Mucosa of descending colon (tissue), 3 donors: ENCODE measurements around the gene PNPLA3. TPM values are rescaled to one million over a fixed set of nuclear protein-coding genes. Genes with fewer than 3 reads are reported as not detected.

Experiments
- ATAC-seq: fragments of 200-7000 bp; cut with Tn5 transposase; one replicate; pipeline ENCODE4 v1.9.1; 2020; ENCODE audit warnings: mild to moderate bottlenecking, moderate library complexity
- DNase-seq, 3 donors: peaks; one replicate each; pipeline ENCODE4 v3.0.0-alpha.2; 2020
- H3K36me3 ChIP-seq: fragments of 200-600 bp; one replicate; pipeline ENCODE4 v1.8.0; 2021; ENCODE audit warnings: low read depth, mild to moderate bottlenecking
- H3K4me1 ChIP-seq: fragments of 200-600 bp; one replicate; pipeline ENCODE4 v1.8.0; 2021; ENCODE audit warnings: low read depth, mild to moderate bottlenecking
- H3K4me3 ChIP-seq: fragments of 200-600 bp; one replicate; pipeline ENCODE4 v1.8.0; 2021; ENCODE audit warnings: mild to moderate bottlenecking
- H3K9me3 ChIP-seq: fragments of 200-600 bp; one replicate; pipeline ENCODE4 v1.8.0; 2021; ENCODE audit warnings: mild to moderate bottlenecking
- intact Hi-C, 2 donors: fragments of 100-400 bp; cut with DNase I in 1 of 2; cut with micrococcal nuclease in 1 of 2; formaldehyde crosslinking; loops; one replicate each; pipeline versions ENCODE4 v1.11.0 to v1.11.1; 2022; cut with DNase I, micrococcal nuclease
- total RNA-seq, 3 donors: library from RNA; stranded (reverse); fragmentation: NEBNext Ultra II Directional in 2 of 3; extraction: Animal tissue kit (Norgen Biotek cat#: 25700) in 2 of 3; gene quantifications; one replicate each; pipeline versions ENCODE4 v1.2.1 to v1.2.4, GENCODE V29; 2021 to 2023
- TF ChIP-seq, protein P1 (sequence below): fragments of 200-600 bp; IDR thresholded peaks from one replicate; pipeline ENCODE4 v1.8.0; 2022; ENCODE audit warnings: antibody characterized with exemption, mild to moderate bottlenecking
- donor health status: DM: no; HTN: no; CAD: no; lungs with moderate emphysema.
- donor health status: DM: no; HTN: no; CAD: no.
- donor health status: DM: no; HTN: yes; CAD: no.

Gene PNPLA3
- total RNA-seq, 3 donors from 2014 or later: 0.16 to 0.23 (median 0.22) TPM

DNA sequence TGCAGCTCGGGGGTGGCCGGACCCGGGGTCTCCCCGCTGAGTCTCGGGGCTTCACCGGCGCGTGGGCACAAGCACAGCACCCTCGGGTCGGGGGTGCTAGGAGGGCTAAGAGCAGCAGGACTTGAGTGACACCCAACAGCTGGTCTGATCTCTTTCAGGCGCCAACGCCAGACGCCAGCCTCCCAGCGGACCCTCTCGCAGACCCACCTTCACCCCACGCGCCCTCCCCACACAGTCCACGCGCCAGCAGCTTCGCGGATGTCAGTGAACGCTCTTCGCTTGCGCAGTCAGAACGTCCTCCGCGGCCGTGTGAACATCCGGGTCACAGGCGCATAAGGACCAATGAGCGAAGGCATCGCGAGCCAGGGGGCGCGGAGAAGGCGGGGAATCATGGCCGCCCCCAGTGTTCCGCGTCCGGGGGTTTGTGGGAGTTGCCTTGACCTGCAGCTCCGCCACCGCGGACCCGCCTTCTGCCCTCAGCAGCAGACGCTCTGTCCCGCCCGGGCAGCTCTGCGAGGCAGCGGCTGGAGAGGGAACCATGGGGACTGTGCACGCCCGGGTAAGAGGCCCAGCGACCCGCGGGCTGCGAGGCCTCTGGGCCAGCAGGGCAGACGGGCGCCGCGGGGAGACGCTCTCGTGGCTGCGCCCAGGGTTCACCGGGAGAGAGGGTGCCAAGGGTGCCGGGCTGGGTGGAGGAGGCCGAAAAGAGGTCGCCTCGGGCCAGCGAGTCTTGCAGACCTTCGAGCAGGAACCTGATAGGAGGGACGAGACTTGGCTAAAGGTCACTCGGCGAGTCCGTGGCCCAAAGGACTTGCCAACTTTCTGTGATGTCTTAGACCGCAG lies 31.7 kb downstream of the PNPLA3 start, which contains the start of gene SAMM50:
SAMM50 (plus strand) TSS at position 403 of the 843 bp plus-strand sequence; CDS start at position 539, 136 bp downstream.
- H3K36me3 ChIP-seq: no peaks in the 10 kb centered on the region
- intact Hi-C loops: no loop called here
- H3K9me3 ChIP-seq: no peaks in the 10 kb centered on the region
- peak within 1 kb of the TSS; percentile 83 for H3K4me3 ChIP-seq
- peak; percentile 99 for ATAC-seq
- DNase-seq: peak; percentile 94 to 95 (median 95)
- H3K4me1 ChIP-seq: peaks cover 19% of the 10 kb centered on the region
- TF ChIP-seq, protein P1, sequence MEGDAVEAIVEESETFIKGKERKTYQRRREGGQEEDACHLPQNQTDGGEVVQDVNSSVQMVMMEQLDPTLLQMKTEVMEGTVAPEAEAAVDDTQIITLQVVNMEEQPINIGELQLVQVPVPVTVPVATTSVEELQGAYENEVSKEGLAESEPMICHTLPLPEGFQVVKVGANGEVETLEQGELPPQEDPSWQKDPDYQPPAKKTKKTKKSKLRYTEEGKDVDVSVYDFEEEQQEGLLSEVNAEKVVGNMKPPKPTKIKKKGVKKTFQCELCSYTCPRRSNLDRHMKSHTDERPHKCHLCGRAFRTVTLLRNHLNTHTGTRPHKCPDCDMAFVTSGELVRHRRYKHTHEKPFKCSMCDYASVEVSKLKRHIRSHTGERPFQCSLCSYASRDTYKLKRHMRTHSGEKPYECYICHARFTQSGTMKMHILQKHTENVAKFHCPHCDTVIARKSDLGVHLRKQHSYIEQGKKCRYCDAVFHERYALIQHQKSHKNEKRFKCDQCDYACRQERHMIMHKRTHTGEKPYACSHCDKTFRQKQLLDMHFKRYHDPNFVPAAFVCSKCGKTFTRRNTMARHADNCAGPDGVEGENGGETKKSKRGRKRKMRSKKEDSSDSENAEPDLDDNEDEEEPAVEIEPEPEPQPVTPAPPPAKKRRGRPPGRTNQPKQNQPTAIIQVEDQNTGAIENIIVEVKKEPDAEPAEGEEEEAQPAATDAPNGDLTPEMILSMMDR: no peak

DNA sequence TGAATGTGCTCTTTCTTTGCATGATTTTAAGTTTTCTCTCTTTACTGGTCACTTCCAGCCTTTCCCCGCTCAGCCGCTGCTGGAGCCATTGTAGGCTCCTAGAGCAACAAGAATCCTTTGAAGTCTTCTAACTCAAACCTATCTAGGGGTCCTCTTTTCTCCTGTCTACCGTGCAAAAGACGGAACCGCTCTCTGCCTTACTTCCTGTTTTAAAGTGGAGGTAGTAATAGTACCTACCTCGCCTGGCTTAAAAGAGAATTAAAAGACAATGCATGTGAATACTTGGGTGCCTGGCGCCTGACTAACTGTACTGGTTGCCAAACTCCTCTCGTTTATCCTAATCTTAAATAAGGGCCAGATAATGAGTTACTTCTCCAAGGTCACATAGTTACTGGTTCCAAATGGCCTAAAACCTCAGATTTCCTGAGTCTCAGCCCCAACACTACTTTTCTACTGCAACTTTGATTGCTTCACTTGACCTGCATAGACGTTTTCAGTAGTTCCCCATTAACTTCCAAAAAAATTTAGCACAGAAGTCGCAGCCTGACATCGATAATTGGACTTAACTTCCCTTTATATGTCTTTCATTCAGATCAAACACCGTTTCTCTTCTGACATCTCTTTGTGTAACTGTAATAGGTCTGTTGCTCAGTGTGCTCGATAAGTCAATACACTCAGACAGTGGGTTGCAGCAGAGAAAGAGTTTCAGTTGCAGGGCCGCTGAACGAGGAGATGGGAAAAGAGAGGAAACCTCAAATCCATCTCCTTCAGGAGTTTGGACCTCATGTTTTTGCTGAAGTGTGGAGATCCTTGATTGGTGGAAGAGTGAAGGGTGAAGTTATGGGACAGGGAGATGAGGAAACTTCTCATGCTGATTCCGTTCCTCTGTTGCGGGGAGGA lies 32.5 kb downstream of the PNPLA3 start:
- DNase-seq (no peak), ATAC-seq (peak; percentile 15)
- H3K36me3 ChIP-seq: no peaks in the 10 kb centered on the region
- intact Hi-C loops: no loop called here
- TF ChIP-seq, protein P1: no peak
- peaks cover 19% of the 10 kb centered on the region for H3K4me1 ChIP-seq
- peak overlapping the region; percentile 83 for H3K4me3 ChIP-seq
- no peaks in the 10 kb centered on the region for H3K9me3 ChIP-seq

DNA sequence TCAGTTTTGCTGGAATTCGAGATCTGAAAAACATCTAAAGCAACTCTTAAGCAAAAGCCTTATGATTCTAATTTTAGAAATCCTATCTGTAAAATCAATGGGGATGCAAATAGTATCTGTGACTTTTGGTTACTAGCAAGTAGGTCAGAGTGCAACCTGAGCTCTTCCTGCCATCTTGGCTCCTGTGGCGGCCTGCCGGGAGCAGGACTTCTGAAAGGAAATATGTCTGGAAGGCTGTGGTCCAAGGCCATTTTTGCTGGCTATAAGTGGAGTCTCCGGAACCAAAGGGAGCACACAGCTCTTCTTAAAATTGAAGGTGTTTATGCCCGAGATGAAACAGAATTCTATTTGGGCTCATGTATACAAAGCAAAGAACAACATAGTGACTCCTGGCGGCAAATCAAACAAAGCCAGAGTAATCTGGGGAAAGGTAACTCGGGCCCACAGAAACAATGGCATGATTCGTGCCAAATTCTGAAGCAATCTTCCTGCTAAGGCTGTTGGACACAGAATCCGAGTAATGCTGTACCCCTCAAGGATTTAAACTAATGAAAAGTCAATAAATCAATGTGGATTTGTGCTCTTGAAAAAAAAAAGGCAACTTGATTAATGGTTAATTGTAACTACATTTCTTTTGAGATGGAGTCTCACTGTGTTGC lies 33.3 kb downstream of the PNPLA3 start:
- DNase-seq (no peak), ATAC-seq (no peak)
- Histone ChIP-seq H3K4me1 (peaks cover 19% of the 10 kb centered on the region), H3K36me3 (no peaks in the 10 kb centered on the region), H3K9me3 (no peaks in the 10 kb centered on the region), H3K4me3 (no peak overlapping the region)
- intact Hi-C loops: no loop called here
- TF ChIP-seq, protein P1: no peak

DNA sequence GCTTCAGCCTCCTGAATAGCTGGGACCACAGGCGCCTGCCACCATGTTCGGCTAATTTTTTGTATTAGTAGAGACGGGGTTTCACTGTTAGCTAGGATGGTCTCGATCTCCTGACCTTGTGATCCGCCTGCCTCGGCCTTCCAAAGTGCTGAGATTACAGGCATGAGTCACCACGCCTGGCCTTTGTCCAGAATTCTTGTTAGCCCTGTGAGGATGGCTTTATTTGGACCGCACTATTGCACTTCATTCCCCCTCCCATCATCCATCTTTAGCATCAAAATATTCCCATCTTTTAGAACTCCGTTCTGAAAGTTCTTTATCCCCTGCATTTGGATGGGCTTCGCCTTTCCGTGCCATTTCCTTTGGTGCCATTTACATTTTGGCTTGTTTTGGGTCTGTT lies 34.3 kb downstream of the PNPLA3 start:
- TF ChIP-seq, protein P1: no peak
- Histone ChIP-seq H3K36me3 (no peaks in the 10 kb centered on the region), H3K9me3 (no peaks in the 10 kb centered on the region), H3K4me1 (peaks cover 19% of the 10 kb centered on the region), H3K4me3 (no peak overlapping the region)
- no peak for DNase-seq
- ATAC-seq: no peak
- intact Hi-C loops: no loop called here

DNA sequence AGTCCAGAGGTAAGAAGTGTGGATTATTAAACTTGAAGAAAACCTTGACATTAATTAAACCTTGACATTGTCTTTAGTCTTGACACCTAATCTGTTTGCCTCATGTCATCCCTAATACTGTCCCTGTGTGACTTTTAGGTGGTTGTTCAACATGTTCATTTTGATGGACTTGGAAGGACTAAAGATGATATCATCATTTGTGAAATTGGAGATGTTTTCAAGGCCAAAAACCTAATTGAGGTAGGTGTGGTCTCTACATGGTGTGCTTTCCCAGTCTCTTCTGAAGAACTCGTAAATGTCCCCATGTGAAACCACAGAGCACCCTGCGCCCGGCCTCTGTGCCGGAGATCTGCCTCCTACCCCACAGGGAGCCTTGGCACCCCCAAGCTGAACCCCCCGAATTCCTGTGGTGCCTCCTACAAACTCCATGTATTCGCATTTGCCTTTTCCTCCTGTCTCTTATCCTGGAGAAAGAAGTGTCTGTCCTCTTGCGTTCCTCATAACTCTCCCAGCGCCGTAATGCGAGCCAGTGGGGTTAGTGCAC lies 40.8 kb downstream of the PNPLA3 start:
- TF ChIP-seq, protein P1: no peak
- Histone ChIP-seq H3K4me1 (no peaks in the 10 kb centered on the region), H3K36me3 (peaks cover 24% of the 10 kb centered on the region), H3K4me3 (no peak overlapping the region), H3K9me3 (no peaks in the 10 kb centered on the region)
- DNase-seq: no peak
- no peak for ATAC-seq
- intact Hi-C loops: no loop called here
